NCI-H510A (cell line): Measurements from ENCODE around the gene TSC22D1.
"Not testable (repeated sequence)": the region's sequence is repeated elsewhere in the genome, so short reads cannot be mapped to it uniquely, and the experiment has no call there.

Source experiments
- DNase-seq: peaks from one replicate; lab custom pipeline; 2025; lab: John Stamatoyannopoulos, UW

Gene TSC22D1

GRCh38 chr13:44575741-44576350, at the start of gene TSC22D1:
Gene TSC22D1 (minus strand): TSS chr13:44576330. CDS start chr13:44576074, 256 bp downstream.
- no peak for DNase-seq

GRCh38 chr13:44622708-44623107, 46.6 kb upstream of the TSC22D1 start:
- no peak for DNase-seq

- no peak for DNase-seq
These were observed 46.1 kb upstream of the TSC22D1 start for GRCh38 chr13:44622261-44622660.

GRCh38 chr13:44620057-44620456, 43.9 kb upstream of the TSC22D1 start:
- no peak for DNase-seq

GRCh38 chr13:44619651-44620050, 43.5 kb upstream of the TSC22D1 start:
- DNase-seq = no peak

- no peak for DNase-seq
These were observed 42.2 kb upstream of the TSC22D1 start for GRCh38 chr13:44618326-44618725.

- no peak for DNase-seq
These were observed 41.5 kb upstream of the TSC22D1 start for GRCh38 chr13:44617648-44618047.

- no peak for DNase-seq
These were observed 33.0 kb upstream of the TSC22D1 start for GRCh38 chr13:44609137-44609536.

GRCh38 chr13:44605721-44606120, 29.6 kb upstream of the TSC22D1 start:
- no peak for DNase-seq

GRCh38 chr13:44605275-44605674, 29.1 kb upstream of the TSC22D1 start:
- no peak for DNase-seq

- DNase-seq = no peak
These were observed 25.5 kb upstream of the TSC22D1 start for GRCh38 chr13:44601586-44601985.

- DNase-seq = not testable (repeated sequence)
These were observed 17.9 kb upstream of the TSC22D1 start for GRCh38 chr13:44593861-44594592.

GRCh38 chr13:44592216-44592847, 16.2 kb upstream of the TSC22D1 start:
- no peak for DNase-seq

GRCh38 chr13:44591316-44591715, 15.2 kb upstream of the TSC22D1 start:
- DNase-seq = no peak

- DNase-seq = no peak
These were observed 7.0 kb upstream of the TSC22D1 start for GRCh38 chr13:44583137-44583536.

- peak; percentile 16 for DNase-seq
These were observed 1.9 kb upstream of the TSC22D1 start for GRCh38 chr13:44578067-44578400.

- peak; percentile 62 for DNase-seq
These were observed 1.3 kb upstream of the TSC22D1 start for GRCh38 chr13:44577236-44578066.

- DNase-seq = no peak
These were observed 463 bp upstream of the TSC22D1 start for GRCh38 chr13:44576351-44577235.

GRCh38 chr13:44575035-44575434, 1.1 kb downstream of the TSC22D1 start:
- no peak for DNase-seq

GRCh38 chr13:44574466-44574855, 1.7 kb downstream of the TSC22D1 start:
- DNase-seq = no peak

GRCh38 chr13:44573790-44574465, 2.2 kb downstream of the TSC22D1 start:
- DNase-seq = no peak
